ENCODE measurements around the gene FAM3D. TPM values are rescaled to one million over a fixed set of nuclear protein-coding genes. Genes with fewer than 3 reads are reported as not detected.

FAM3D gene
- total RNA-seq, 1 experiment from 2014 or later: not detected

DNA sequence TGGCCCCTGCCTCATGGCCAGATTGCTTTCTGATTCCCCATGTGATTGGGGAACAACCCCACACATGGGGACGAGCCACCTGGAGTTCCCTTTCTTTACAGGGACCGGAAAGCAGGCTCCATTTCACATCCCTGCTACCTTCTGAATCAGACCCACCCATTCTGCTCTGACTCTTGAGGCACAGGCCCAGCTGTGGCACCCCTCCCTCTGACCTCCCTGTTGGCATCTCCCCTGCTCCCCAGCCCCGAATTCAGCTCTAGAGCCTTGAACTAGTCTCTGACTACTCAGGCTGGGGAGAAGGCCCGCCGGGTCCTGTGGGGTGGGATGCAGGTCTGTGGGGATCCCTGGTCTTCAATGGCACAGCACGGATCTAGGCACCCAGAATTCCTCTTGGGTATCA, 12.1 kb downstream of the FAM3D start:
- Histone ChIP-seq H3K27me3 (no peaks in the 10 kb centered on the region), H3K4me3 (no peak overlapping the region), H3K4me1 (no peaks in the 10 kb centered on the region), H3K27ac (no peak overlapping the region), H3K9me3 (replicated peaks) (no peaks in the 10 kb centered on the region), H3K36me3 (no peaks in the 10 kb centered on the region)
- no peak for DNase-seq

DNA sequence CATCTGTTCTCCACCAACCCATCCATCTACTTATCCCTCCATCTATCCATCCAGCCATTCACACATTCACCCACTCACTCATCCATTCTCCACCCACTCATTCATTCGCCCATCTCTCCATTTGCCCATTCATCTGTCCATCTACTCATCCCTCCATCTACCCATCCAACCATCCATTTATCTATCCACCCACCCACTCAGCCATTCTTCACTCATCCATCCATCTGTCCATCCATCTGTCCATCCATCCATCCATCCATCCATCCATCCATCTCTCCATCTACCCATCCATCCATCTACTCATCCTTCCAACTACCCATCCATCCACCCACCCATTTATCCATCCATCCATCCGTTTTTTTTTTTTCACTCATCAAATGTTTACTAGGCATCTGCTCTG, 13.9 kb downstream of the FAM3D start:
- H3K4me1 ChIP-seq: no peaks in the 10 kb centered on the region
- no peaks in the 10 kb centered on the region for H3K27me3 ChIP-seq
- DNase-seq: no peak
- H3K4me3 ChIP-seq: no peak overlapping the region
- no peaks in the 10 kb centered on the region for H3K9me3 ChIP-seq (replicated peaks)
- H3K27ac ChIP-seq: no peak overlapping the region
- H3K36me3 ChIP-seq: no peaks in the 10 kb centered on the region

DNA sequence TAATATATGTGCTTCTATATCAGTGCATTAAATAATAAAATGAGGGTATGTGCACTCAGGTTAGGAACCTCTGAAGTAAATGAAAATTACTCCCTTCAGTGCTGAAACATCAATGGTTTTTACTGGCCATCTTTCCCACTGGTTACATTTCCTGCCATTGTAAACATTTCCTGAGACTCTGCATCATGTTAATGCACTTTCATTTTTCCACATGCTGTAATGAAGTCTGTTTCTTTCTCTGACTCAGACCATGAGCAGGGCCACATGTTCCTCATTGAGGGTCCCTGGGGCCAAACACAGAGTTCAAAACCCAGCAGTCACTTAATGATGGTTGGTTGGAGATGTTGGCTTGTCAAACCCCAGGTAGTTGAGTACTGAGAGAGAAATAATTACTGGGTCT, 15.3 kb downstream of the FAM3D start:
- Histone ChIP-seq H3K36me3 (no peaks in the 10 kb centered on the region), H3K9me3 (replicated peaks) (no peaks in the 10 kb centered on the region), H3K4me3 (no peak overlapping the region), H3K27me3 (no peaks in the 10 kb centered on the region), H3K4me1 (no peaks in the 10 kb centered on the region), H3K27ac (no peak overlapping the region)
- DNase-seq: no peak

DNA sequence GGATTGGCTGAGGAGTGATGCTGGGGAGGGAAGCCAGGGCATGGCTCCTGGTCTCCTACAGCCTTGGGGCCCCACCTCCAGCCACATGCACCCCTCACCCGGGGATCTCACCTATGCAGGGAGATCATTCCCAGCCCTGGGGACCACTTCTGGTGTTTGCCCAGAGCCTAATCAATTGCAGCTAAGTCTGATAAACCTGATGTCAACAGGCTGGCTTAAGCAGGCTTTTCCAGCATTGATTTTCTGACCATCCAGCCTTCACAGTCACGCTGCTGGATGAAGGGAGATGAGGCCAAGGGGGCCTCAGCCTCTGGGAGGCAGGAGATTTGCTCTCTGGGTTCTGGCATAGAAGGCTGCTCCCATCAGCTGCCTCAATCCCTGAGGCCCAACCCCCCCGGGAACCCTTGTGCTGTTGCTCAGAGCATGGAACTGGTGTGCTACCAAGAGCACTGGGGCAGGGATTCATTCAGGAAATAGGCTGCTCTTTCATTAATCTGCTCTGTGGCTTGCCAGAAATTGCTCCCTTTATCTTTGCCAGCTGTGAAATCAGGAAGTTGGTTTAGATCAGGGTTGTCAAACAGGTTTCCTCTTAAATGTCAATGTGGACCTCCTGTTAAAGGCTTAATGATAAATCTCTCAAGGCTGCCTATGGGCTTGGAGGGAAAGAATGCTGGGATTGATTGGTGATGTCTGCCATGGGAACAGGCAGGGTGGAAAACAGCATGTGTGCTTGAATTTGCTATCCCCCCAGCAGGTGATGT, 19.0 kb downstream of the FAM3D start:
- Histone ChIP-seq H3K4me3 (no peak overlapping the region), H3K9me3 (replicated peaks) (no peaks in the 10 kb centered on the region), H3K27ac (no peak overlapping the region), H3K36me3 (no peaks in the 10 kb centered on the region), H3K27me3 (no peaks in the 10 kb centered on the region), H3K4me1 (no peaks in the 10 kb centered on the region)
- no peak for DNase-seq

DNA sequence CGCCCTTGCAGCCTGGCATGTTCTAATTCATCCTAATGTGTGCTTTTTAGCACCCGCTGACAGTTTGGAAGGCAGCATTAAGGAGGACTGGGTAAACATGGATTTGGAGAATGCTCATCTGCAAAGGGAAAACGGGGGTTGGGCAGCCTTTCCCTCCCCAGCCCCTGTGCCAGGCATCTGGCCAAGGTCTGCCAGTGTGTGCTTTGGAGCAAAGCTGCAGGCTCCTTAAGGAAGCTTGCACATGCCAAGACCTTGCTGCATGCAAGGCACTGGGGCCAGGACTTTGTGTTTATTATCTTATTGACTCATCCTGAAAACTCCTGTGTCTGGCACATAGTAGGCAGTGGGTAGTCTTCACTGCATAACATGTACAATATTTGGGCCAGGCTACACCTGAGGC, 20.1 kb downstream of the FAM3D start:
- H3K4me3 ChIP-seq: no peak overlapping the region
- H3K9me3 ChIP-seq (replicated peaks): no peaks in the 10 kb centered on the region
- no peak overlapping the region for H3K27ac ChIP-seq
- no peaks in the 10 kb centered on the region for H3K27me3 ChIP-seq
- no peaks in the 10 kb centered on the region for H3K36me3 ChIP-seq
- DNase-seq: no peak
- H3K4me1 ChIP-seq: no peaks in the 10 kb centered on the region

DNA sequence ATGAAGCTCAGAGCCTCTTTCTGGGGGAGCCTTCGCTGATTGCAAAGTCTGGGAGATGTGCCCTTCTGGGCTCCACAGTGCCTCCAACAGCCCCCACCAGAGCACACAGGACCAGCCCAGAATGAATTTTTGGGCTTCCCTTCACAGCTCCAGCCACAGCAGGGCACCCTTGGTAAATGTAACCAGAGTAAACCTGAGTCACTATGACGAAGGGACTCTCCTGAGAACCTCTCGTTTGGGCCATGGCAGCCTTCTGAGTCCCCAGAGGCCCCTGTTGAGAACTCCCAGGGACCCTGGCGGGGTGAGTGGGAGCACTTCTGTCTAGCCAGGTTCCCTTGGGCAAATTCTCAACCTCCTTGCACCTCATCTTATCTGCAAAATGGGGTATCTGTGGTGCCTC, 20.8 kb downstream of the FAM3D start:
- Histone ChIP-seq H3K4me3 (no peak overlapping the region), H3K36me3 (no peaks in the 10 kb centered on the region), H3K27me3 (no peaks in the 10 kb centered on the region), H3K27ac (no peak overlapping the region), H3K4me1 (no peaks in the 10 kb centered on the region), H3K9me3 (replicated peaks) (no peaks in the 10 kb centered on the region)
- DNase-seq: no peak

DNA sequence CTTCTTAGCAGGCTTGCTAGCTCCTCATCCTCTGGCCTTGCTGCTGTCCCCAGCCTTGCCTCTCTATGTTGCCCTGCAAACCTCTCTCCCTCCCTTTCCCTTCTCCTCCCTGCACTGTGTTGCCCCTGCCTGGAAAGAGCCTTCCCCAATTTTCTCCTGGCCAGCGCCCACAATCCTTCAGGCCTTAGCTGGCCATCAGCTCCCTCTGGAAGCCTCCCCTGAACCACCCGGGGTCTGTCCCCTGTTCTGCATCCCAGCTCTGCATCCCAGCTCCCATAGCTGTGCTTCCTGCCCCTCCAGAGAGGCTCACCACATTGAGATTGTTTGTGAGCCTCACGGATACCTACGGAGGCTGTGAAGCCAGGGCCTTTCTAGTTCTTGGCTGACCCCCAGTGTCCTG, 23.7 kb downstream of the FAM3D start:
- Histone ChIP-seq H3K4me1 (no peaks in the 10 kb centered on the region), H3K27ac (no peak overlapping the region), H3K4me3 (no peak overlapping the region), H3K27me3 (no peaks in the 10 kb centered on the region), H3K9me3 (replicated peaks) (no peaks in the 10 kb centered on the region), H3K36me3 (no peaks in the 10 kb centered on the region)
- no peak for DNase-seq

DNA sequence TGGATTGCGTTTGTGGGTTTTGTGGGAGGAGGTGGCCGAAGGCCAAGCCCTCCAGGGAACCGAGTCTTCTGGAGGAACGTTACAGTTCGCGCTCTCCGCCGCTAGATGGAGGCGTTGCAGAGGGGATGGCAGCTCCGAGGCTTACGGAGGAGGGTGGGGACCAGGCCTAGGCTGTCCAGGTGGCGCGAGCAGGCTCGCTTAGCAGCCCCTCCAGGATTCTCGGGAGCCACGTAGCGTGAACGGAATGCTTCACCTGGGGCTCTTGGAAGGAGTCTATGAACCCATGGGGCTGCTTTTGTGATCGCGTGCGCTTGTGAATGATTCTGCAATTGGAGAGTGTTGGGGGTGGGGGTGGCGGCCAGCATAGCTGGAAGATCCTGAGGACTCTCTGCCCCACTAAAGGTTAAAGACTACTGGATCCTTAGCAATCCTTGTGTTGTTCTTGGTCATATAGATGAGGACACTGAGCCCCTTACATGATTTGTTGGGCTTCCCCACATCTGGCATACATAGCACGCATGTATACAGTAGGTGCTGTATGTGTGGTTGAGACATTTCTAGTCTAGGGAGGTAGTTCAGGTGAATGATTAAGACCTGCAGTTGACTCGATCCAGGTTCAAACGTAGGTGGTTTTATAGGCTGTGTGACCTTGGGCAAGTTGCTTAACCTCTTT, 25.7 kb downstream of the FAM3D start:
- Histone ChIP-seq H3K36me3 (no peaks in the 10 kb centered on the region), H3K4me3 (no peak overlapping the region), H3K27me3 (no peaks in the 10 kb centered on the region), H3K27ac (no peak overlapping the region), H3K9me3 (replicated peaks) (no peaks in the 10 kb centered on the region), H3K4me1 (no peaks in the 10 kb centered on the region)
- DNase-seq: peak; percentile 57 to 71

DNA sequence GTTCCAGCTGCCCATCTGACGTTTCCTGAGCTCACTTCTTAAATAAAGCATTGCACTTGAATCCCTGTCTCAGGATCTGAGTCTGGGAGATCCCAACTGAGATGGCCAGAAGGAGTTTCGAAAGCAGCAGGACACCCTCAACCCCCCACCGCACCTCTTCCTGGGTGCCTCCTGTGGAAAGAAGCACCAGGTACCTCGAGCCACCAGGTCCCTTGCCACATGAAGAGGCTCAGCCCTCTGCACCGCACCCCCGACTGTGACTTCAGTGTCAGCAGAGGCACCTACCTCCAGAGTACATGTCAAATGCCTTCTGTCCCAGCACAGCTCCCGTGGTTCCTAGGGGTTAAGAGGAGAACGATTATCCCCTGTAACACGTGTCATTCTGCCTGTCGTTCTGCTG, 26.7 kb downstream of the FAM3D start:
- H3K9me3 ChIP-seq (replicated peaks): no peaks in the 10 kb centered on the region
- H3K4me3 ChIP-seq: no peak overlapping the region
- H3K27me3 ChIP-seq: no peaks in the 10 kb centered on the region
- no peaks in the 10 kb centered on the region for H3K4me1 ChIP-seq
- no peaks in the 10 kb centered on the region for H3K36me3 ChIP-seq
- H3K27ac ChIP-seq: no peak overlapping the region
- DNase-seq: no peak

DNA sequence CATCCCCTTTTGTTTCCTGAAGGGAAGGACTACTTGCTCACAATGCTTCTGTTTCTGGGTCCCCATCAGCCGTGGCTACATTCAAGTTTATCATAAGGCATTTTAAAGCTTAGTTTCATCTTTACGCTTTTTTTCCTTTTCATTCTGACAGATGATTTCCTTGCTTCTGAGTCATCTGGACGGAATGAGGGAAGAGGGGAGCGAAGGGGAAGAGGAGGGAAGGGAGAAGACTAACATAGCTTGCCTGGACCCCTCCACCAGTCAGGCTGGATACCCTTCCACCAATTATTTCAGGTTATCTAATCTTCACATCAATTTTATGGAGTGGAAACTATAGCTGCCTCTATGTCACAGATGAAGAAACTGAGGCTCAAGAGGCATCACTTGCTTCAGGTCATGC, 27.6 kb downstream of the FAM3D start:
- no peaks in the 10 kb centered on the region for H3K4me1 ChIP-seq
- H3K4me3 ChIP-seq: no peak overlapping the region
- no peak for DNase-seq
- H3K27ac ChIP-seq: no peak overlapping the region
- no peaks in the 10 kb centered on the region for H3K36me3 ChIP-seq
- H3K9me3 ChIP-seq (replicated peaks): no peaks in the 10 kb centered on the region
- no peaks in the 10 kb centered on the region for H3K27me3 ChIP-seq

DNA sequence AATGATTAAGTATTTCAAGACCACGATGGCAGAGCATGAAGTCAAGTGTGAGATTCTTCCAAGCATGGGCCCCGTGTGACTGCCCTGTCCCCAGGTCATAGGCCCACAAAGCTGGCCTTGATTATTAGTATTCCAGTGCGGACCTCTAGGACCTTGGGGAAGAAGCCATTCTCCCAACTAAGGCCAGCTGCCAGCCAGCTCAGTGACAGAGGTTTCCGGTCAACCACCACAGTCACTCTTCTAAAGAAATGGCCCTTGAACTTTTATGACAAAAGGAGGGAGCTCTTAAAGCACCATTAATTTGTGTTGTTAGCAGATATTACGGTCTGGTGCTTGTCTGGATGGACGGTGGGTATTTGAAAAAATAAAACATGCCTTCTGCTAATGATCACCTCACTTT, 28.0 kb downstream of the FAM3D start:
- Histone ChIP-seq H3K27me3 (no peaks in the 10 kb centered on the region), H3K36me3 (no peaks in the 10 kb centered on the region), H3K9me3 (replicated peaks) (no peaks in the 10 kb centered on the region), H3K27ac (no peak overlapping the region), H3K4me3 (no peak overlapping the region), H3K4me1 (no peaks in the 10 kb centered on the region)
- DNase-seq: no peak

DNA sequence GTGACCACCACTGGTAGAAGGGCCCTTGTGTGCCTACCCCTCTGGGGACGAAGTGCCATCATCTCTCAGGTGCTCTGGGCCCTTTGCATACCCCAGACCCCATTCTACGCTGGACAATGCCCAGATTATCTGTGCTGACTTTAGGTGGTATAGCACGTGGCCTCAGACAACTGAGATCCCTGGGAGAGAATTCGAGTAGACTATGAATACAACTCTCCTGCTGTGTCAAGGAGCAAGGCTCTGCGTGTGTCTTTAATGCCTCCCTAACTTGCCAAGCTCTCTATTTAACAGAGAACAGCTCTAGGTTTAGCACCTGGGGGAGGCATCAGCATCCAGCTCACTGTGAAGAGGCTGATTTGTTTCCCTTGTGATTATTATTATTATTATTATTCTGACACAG, 29.1 kb downstream of the FAM3D start:
- no peak for DNase-seq
- Histone ChIP-seq H3K4me1 (no peaks in the 10 kb centered on the region), H3K4me3 (no peak overlapping the region), H3K27ac (no peak overlapping the region), H3K27me3 (no peaks in the 10 kb centered on the region), H3K36me3 (no peaks in the 10 kb centered on the region), H3K9me3 (replicated peaks) (no peaks in the 10 kb centered on the region)

DNA sequence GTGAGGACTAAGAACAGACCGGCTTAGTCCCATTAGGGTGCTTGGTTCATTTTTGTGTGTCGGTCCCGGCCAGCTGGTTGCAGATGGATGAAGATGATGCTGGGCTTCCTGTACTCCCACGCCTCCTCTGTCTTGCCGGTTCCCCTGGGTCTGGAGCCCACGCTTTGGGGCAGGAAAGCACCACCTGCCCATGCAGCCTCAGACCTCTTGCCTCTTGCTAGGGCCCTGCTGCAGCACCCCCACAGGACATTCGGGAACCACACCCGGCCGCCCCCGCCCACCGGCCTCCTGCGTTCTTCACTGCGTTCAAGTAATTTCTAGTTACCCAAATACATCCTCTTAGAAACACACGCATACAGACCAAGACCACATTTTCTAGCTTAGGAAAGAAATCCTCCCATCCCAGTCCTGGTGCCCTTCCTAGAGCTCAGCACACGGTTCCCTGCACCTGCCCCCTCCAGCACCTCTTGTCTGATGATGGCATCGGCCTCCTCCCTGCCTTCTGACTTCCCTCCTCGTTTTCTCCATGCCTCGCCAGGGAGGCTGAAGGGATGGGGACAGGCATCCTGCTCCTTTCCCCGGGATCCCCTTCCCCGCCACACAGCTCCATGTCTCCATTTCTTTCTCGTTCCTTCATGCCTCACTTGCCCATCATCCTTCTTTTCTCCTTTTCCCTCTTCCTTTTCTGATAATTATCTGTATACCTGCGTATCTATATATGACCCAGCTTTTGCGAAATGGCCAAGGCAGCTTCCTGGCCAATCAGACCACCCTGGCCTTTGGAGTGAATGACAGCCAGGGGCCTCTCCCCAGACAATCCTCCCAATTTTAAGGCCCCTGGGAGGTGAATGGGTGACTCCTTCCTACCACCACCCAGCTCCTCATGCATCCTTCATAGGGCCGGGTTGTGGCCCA, 30.9 kb downstream of the FAM3D start:
- Histone ChIP-seq H3K27ac (no peak overlapping the region), H3K36me3 (no peaks in the 10 kb centered on the region), H3K27me3 (no peaks in the 10 kb centered on the region), H3K4me3 (no peak overlapping the region), H3K4me1 (no peaks in the 10 kb centered on the region), H3K9me3 (replicated peaks) (no peaks in the 10 kb centered on the region)
- no peak for DNase-seq

DNA sequence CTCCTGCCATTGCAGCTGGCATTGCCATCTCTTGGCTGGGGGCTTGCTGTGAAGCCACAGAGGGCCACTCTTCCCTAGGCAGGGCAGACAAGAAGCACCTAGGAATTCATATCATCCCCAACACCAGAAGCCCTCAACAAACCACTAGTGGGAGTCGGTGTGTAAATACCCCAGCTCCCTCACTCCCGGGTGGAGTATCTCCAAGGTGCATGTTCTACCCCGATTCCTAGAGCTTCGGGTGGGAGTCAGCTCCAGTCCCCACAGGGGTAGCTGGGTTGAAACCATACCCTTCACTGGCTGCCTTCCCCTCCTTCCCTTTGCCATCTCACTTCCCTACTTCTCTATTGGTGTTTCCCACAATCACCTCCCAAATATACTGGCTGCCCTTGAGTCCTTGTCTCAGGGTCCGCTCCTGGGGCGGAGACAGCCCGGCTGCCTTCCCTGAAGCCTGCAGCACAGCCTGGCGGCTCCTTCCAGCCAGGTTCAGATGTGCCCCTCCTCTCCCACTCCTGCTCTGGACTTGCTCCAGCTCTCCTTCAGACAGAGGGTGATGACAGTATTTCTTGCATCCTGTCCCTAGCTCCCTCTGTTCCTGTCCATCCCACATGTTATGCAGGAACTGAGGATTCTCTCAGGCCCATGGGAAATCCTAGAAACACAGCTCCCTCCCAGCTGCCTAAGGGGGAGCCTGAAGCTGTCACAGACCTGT, 33.3 kb downstream of the FAM3D start:
- Histone ChIP-seq H3K27me3 (no peaks in the 10 kb centered on the region), H3K4me1 (peaks cover 17% of the 10 kb centered on the region), H3K4me3 (no peak overlapping the region), H3K36me3 (no peaks in the 10 kb centered on the region), H3K9me3 (replicated peaks) (no peaks in the 10 kb centered on the region), H3K27ac (peak overlapping the region; percentile 34; the same call in 1 of the 2 replicates)
- peak; percentile 61 to 71 for DNase-seq

DNA sequence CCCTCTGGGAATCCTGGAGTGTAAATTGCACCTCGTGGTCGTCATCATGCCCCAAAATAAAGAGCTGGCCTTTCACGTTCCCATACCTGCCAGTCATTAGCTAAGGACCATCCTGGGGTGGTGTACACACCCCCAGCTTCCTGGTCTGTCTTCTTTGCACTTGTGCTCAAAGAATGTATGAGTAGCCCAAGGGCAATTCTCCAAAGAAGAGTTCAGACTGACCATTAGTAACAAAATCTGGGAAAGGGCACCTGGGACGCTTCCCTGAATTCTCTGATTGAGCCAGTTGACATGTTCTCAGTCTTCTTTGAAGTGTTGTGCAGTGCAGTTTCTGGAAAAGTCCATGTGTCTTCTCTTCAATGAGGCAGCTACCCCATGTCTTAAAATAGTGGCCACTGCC, 34.8 kb downstream of the FAM3D start:
- Histone ChIP-seq H3K9me3 (replicated peaks) (no peaks in the 10 kb centered on the region), H3K27ac (no peak overlapping the region), H3K36me3 (no peaks in the 10 kb centered on the region), H3K4me1 (peaks cover 29% of the 10 kb centered on the region), H3K27me3 (no peaks in the 10 kb centered on the region), H3K4me3 (no peak overlapping the region)
- DNase-seq: no peak
